NCI-H2196 (cell line): ENCODE results near the gene ARX.
A peak's percentile ranks its signal among the peaks of the same experiment; 100 is the strongest.

ENCODE experiments used
- DNase-seq: peaks from one replicate; lab custom pipeline; 2025; ENCODE audit not compliant: unreplicated experiment; lab: John Stamatoyannopoulos, UW

The ARX gene

GRCh38 chrX:25016938-25017598 is 1.3 kb upstream of the ARX start:
- DNase-seq, result no peak

GRCh38 chrX:25016361-25016671 is 551 bp upstream of the ARX start:
- DNase-seq, result no peak

GRCh38 chrX:25014366-25014838 is 1.4 kb downstream of the ARX start:
- DNase-seq, result no peak

- no peak for DNase-seq
These were observed 2.0 kb downstream of the ARX start for GRCh38 chrX:25013632-25014365.

- peak; percentile 10 for DNase-seq
These were observed 2.8 kb downstream of the ARX start for GRCh38 chrX:25012793-25013631.

GRCh38 chrX:25012433-25012735 is 3.4 kb downstream of the ARX start:
- DNase-seq, result no peak

- DNase-seq, result no peak
These were observed 4.0 kb downstream of the ARX start for GRCh38 chrX:25011589-25012432.

GRCh38 chrX:25010784-25011588 is 4.8 kb downstream of the ARX start:
- no peak for DNase-seq

GRCh38 chrX:25009407-25009806 is 6.4 kb downstream of the ARX start:
- DNase-seq, result no peak

- no peak for DNase-seq
These were observed 8.4 kb downstream of the ARX start for GRCh38 chrX:25007059-25008053.

- no peak for DNase-seq
These were observed 9.1 kb downstream of the ARX start for GRCh38 chrX:25006586-25007058.

GRCh38 chrX:25005382-25006185 is 10.2 kb downstream of the ARX start:
- DNase-seq, result no peak

- no peak for DNase-seq
These were observed 10.8 kb downstream of the ARX start for GRCh38 chrX:25005034-25005381.

GRCh38 chrX:25004485-25005032 is 11.2 kb downstream of the ARX start:
- DNase-seq, result no peak

GRCh38 chrX:25004040-25004439 is 11.7 kb downstream of the ARX start:
- DNase-seq, result no peak

- DNase-seq, result no peak
These were observed 12.5 kb downstream of the ARX start for GRCh38 chrX:25003066-25003849.

GRCh38 chrX:25002661-25003020 is 13.1 kb downstream of the ARX start:
- no peak for DNase-seq
